T-helper 1 cell (primary cell): ENCODE data around the gene EIF1B.
"Not testable (repeated sequence)": the region's sequence is repeated elsewhere in the genome, so short reads cannot be mapped to it uniquely, and the experiment has no call there.

Source experiments
- DNase-seq, 5 donors: peaks; one replicate each; pipeline ENCODE4 v3.0.0-alpha.2; 2012 to 2020
- total RNA-seq, 4 donors: gene quantifications; one replicate each; lab custom pipeline; 2026; lab: John Stamatoyannopoulos, UW

Gene EIF1B
- 19.5 to 34.1 (median 24.7) reads per million in 4 donors for total RNA-seq

- peak; percentile 96 to 98 (median 97) for DNase-seq
Measured at GRCh38 chr3:40309418-40309924, at the start of gene EIF1B. TSS of gene EIF1B (plus strand) at chr3:40309707. CDS start at chr3:40309942, 235 bp downstream.

GRCh38 chr3:40262331-40262730, 47.2 kb upstream of the EIF1B start:
- DNase-seq = no peak

GRCh38 chr3:40264451-40264850, 45.1 kb upstream of the EIF1B start:
- DNase-seq = no peak

- no peak for DNase-seq
Measured at GRCh38 chr3:40265181-40265580, 44.3 kb upstream of the EIF1B start.

- no peak for DNase-seq
Measured at GRCh38 chr3:40267937-40268724, 41.4 kb upstream of the EIF1B start.

GRCh38 chr3:40268802-40269524, 40.5 kb upstream of the EIF1B start:
- DNase-seq = no peak

GRCh38 chr3:40278791-40279190, 30.7 kb upstream of the EIF1B start:
- DNase-seq = no peak

GRCh38 chr3:40281995-40282394, 27.5 kb upstream of the EIF1B start:
- no peak for DNase-seq

- DNase-seq = not testable (repeated sequence)
Measured at GRCh38 chr3:40283057-40283456, 26.4 kb upstream of the EIF1B start.

- DNase-seq = no peak
Measured at GRCh38 chr3:40287248-40287647, 22.3 kb upstream of the EIF1B start.

GRCh38 chr3:40290396-40290795, 19.1 kb upstream of the EIF1B start:
- peak in 1 of 5 donors; percentile 7 for DNase-seq

- no peak for DNase-seq
Measured at GRCh38 chr3:40291471-40291870, 18.0 kb upstream of the EIF1B start.

GRCh38 chr3:40292637-40293349, 16.7 kb upstream of the EIF1B start:
- DNase-seq = no peak

- DNase-seq = no peak
Measured at GRCh38 chr3:40294434-40294833, 15.1 kb upstream of the EIF1B start.

- no peak for DNase-seq
Measured at GRCh38 chr3:40298075-40298474, 11.4 kb upstream of the EIF1B start.

GRCh38 chr3:40299130-40299720, 10.3 kb upstream of the EIF1B start:
- no peak for DNase-seq

GRCh38 chr3:40299721-40300335, 9.7 kb upstream of the EIF1B start:
- no peak for DNase-seq

GRCh38 chr3:40302784-40303183, 6.7 kb upstream of the EIF1B start:
- DNase-seq = no peak

GRCh38 chr3:40304352-40304751, 5.2 kb upstream of the EIF1B start:
- DNase-seq = no peak

- DNase-seq = no peak
Measured at GRCh38 chr3:40306336-40306735, 3.2 kb upstream of the EIF1B start.

GRCh38 chr3:40307176-40307575, 2.3 kb upstream of the EIF1B start:
- no peak for DNase-seq

- peak in 1 of 5 donors; percentile 8 for DNase-seq
Measured at GRCh38 chr3:40308725-40309417, 636 bp upstream of the EIF1B start.
